B cell (primary cell): ENCODE data around the gene SLC44A1. TPM values are rescaled to one million over a fixed set of nuclear protein-coding genes. Genes with fewer than 3 reads are reported as not detected.

Experiments used
- ATAC-seq: fragments of 200-7000 bp; cut with Tn5 transposase; one replicate; pipeline ENCODE4 v1.10.0; 2021; ENCODE audit warnings: low read depth, mild to moderate bottlenecking, moderate number of reproducible peaks, moderate library complexity
- CTCF ChIA-PET: fragments of 350-600 bp; sonication (Branson Sonifier 250); formaldehyde crosslinking; loops from one replicate; lab custom pipeline; 2021; ENCODE audit warnings: antibody characterized with exemption, inconsistent platforms; lab: Charles Lee
- POLR2A ChIA-PET: fragments of 350-600 bp; sonication (Branson Sonifier 250); formaldehyde crosslinking; loops from one replicate; lab custom pipeline; 2021; ENCODE audit warnings: antibody characterized with exemption; lab: Charles Lee
- DNase-seq: peaks from one replicate; pipeline ENCODE4 v3.0.0; 2013
- H2AFZ ChIP-seq: 2 replicates; pipeline ENCODE4 v1.6.1; 2012; ENCODE audit warnings: mild to moderate bottlenecking, low read depth, low read length; ENCODE audit not compliant: insufficient read depth, poor library complexity, severe bottlenecking
- H3K27ac ChIP-seq, 2 donors: 1 replicate in 1 of 2; 2 replicates in 1 of 2; pipeline ENCODE4 v1.5.1; 2012 to 2013; ENCODE audit warnings: low read length in 2 of 2, mild to moderate bottlenecking in 2 of 2, moderate library complexity in 1 of 2
- H3K27me3 ChIP-seq, 4 experiments: fragments of 200-600 bp in 1 of 4; sonication (generic) in 1 of 4; replicated peaks in 1 of 4; 1 replicate in 2 of 4; 2 replicates in 2 of 4; pipeline versions ENCODE4 v1.6.1 to v1.7.0; 2013 to 2016; ENCODE audit warnings: low read length in 3 of 4, mild to moderate bottlenecking in 2 of 4, mixed read lengths in 1 of 4, moderate library complexity in 1 of 4; ENCODE audit not compliant: insufficient read depth in 4 of 4, control insufficient read depth in 3 of 4; ENCODE audit errors: control extremely low read depth in 1 of 4
- H3K36me3 ChIP-seq, 2 experiments: replicated peaks in 1 of 2; 1 replicate in 1 of 2; 2 replicates in 1 of 2; pipeline versions ENCODE4 v1.6.1 to v1.7.1; 2013; ENCODE audit warnings: low read length in 1 of 2; ENCODE audit not compliant: insufficient read depth in 2 of 2, control insufficient read depth in 1 of 2; ENCODE audit errors: control extremely low read depth in 1 of 2, extremely low read depth in 1 of 2
- H3K4me1 ChIP-seq, 2 donors: fragments of 200-600 bp in 1 of 2; sonication (generic) in 1 of 2; 1 replicate in 1 of 2; 2 replicates in 1 of 2; pipeline versions ENCODE4 v1.5.1 to v1.6.1; 2013 to 2017; ENCODE audit warnings: low read length in 2 of 2; ENCODE audit not compliant: control insufficient read depth in 2 of 2, insufficient read depth in 2 of 2
- H3K4me2 ChIP-seq: replicated peaks from 2 replicates; pipeline ENCODE3; 2012; ENCODE audit warnings: mild to moderate bottlenecking, low read depth, low read length; ENCODE audit not compliant: poor library complexity, severe bottlenecking
- H3K4me3 ChIP-seq, 5 experiments: fragments of 200-600 bp in 1 of 5; sonication (generic) in 1 of 5; 1 replicate in 3 of 5; 2 replicates in 2 of 5; pipeline versions ENCODE4 v1.5.1 to v1.7.0; 2011 to 2016; ENCODE audit warnings: low read length in 4 of 5, mild to moderate bottlenecking in 4 of 5, low read depth in 2 of 5, control low read depth in 1 of 5, moderate library complexity in 1 of 5; ENCODE audit not compliant: insufficient read depth in 1 of 5; ENCODE audit errors: control extremely low read depth in 1 of 5, extremely low read depth in 1 of 5
- H3K79me2 ChIP-seq: fragments of 200-600 bp; sonication (generic); one replicate; pipeline ENCODE4 v1.6.0; 2016; ENCODE audit warnings: low read length; ENCODE audit not compliant: control insufficient read depth, insufficient read depth
- H3K9ac ChIP-seq: fragments of 200-600 bp; sonication (generic); 2 replicates; pipeline ENCODE4 v1.6.1; 2017; ENCODE audit warnings: mild to moderate bottlenecking, low read length, moderate library complexity
- H3K9me3 ChIP-seq, 3 donors: one replicate each; pipeline versions ENCODE4 v1.6.1 to v1.7.1; 2013; ENCODE audit warnings: low read length in 2 of 3; ENCODE audit not compliant: control insufficient read depth in 2 of 3, insufficient read depth in 1 of 3; ENCODE audit errors: control extremely low read depth in 1 of 3
- H4K20me1 ChIP-seq: 2 replicates; pipeline ENCODE4 v1.6.0; 2012; ENCODE audit warnings: mild to moderate bottlenecking, low read length; ENCODE audit not compliant: insufficient read depth, control insufficient read depth, poor library complexity, severe bottlenecking
- H3K27ac Mint-ChIP-seq: one replicate; pipeline ENCODE4 v1.8.0; 2021; ENCODE audit warnings: mixed read lengths
- H3K27me3 Mint-ChIP-seq: one replicate; pipeline ENCODE4 v1.8.0; 2021; ENCODE audit warnings: mixed read lengths
- H3K4me1 Mint-ChIP-seq: one replicate; pipeline ENCODE4 v1.8.0; 2021; ENCODE audit warnings: mixed read lengths
- H3K4me3 Mint-ChIP-seq: one replicate; pipeline ENCODE4 v1.8.0; 2021; ENCODE audit warnings: mixed read lengths
- H3K9me3 Mint-ChIP-seq: one replicate; pipeline ENCODE4 v1.8.0; 2022; ENCODE audit warnings: mixed read lengths; ENCODE audit not compliant: insufficient read depth
- CTCF ChIP-seq: fragments of 200-600 bp; IDR thresholded peaks from one replicate; pipeline ENCODE4 v1.8.0; 2022; ENCODE audit warnings: antibody characterized with exemption, mild to moderate bottlenecking
- EZH2 ChIP-seq: IDR thresholded peaks from 2 replicates; pipeline ENCODE4 v1.6.1; 2012; ENCODE audit warnings: borderline replicate concordance, low read depth, mild to moderate bottlenecking, moderate library complexity, low read length; ENCODE audit not compliant: insufficient read depth, poor library complexity, severe bottlenecking
- WGBS: methylation state at CpG from one replicate; pipeline ENCODE4 v1.1.5; 2013; ENCODE audit warnings: missing lambda C conversion rate; ENCODE audit not compliant: insufficient coverage; 5-methylcytosine and 5-hydroxymethylcytosine counted together
- intact Hi-C: fragments of 100-400 bp; cut with micrococcal nuclease; formaldehyde crosslinking; loops from one replicate; pipeline ENCODE4 v1.10.0; 2022
- polyA plus RNA-seq: library from polyadenylated mRNA; depleted of rRNA; stranded (reverse); fragments of >200 nt; gene quantifications from 2 replicates; pipeline ENCODE4 v1.2.3, GENCODE V29; 2012
- total RNA-seq, 2 donors: library from RNA; stranded (reverse); fragments of 120-200 nt in 1 of 2; gene quantifications; 1 replicate in 1 of 2; 2 replicates in 1 of 2; pipeline versions ENCODE4 v1.2.3 to v1.2.4, GENCODE V29; 2013 to 2022

SLC44A1 gene
- total and polyA plus RNA-seq, 2 donors (not counting 1 experiment from before 2014, with no cell fraction given) = 2.2 to 17.7 TPM

- Histone ChIP-seq H3K4me1 (no peaks in the 10 kb centered on the region), H3K79me2 (no peaks in the 10 kb centered on the region), H4K20me1 (no peaks in the 10 kb centered on the region), H3K4me2 (no peak overlapping the region), H3K9me3 (no peaks in the 10 kb centered on the region), H3K4me3 (no peak overlapping the region), H3K27ac (no peak overlapping the region), H3K27me3 (peaks cover 0 to 2% (median 0%) of the 10 kb centered on the region in 4 experiments), H3K9ac (no peak overlapping the region), H2AFZ (no peak overlapping the region), H3K36me3 (no peaks in the 10 kb centered on the region)
- 86% methylated on average over 1 of the region's 2 CpGs for WGBS
- Mint-ChIP-seq H3K27ac (no peak overlapping the region), H3K4me3 (no peak overlapping the region), H3K27me3 (peaks cover 10% of the 10 kb centered on the region), H3K9me3 (peaks cover 3% of the 10 kb centered on the region), H3K4me1 (no peaks in the 10 kb centered on the region)
- no peak for ATAC-seq
- TF ChIP-seq CTCF (no peak), EZH2 (no peak)
- DNase-seq = no peak
- POLR2A ChIA-PET = no interaction called here
- CTCF ChIA-PET = interaction anchor here (1.3 kb wide), 1 partner anchor 11 kb away, joined by 3 read pairs; no protein-coding TSS in a partner anchor
- intact Hi-C loops = no loop called here
Observed at GRCh38 chr9:105198023-105198422, 46.4 kb upstream of the SLC44A1 start.

GRCh38 chr9:105198865-105199264, 45.6 kb upstream of the SLC44A1 start:
- Mint-ChIP-seq H3K9me3 (peaks cover 3% of the 10 kb centered on the region), H3K27me3 (peaks cover 10% of the 10 kb centered on the region), H3K4me3 (no peak overlapping the region), H3K27ac (no peak overlapping the region), H3K4me1 (no peaks in the 10 kb centered on the region)
- TF ChIP-seq EZH2 = no peak
- TF ChIP-seq CTCF = no peak
- CTCF ChIA-PET = interaction anchor here (1.3 kb wide), 1 partner anchor 10 kb away, joined by 3 read pairs; no protein-coding TSS in a partner anchor
- no peak for ATAC-seq
- Histone ChIP-seq H3K27ac (no peak overlapping the region), H3K79me2 (no peaks in the 10 kb centered on the region), H3K36me3 (no peaks in the 10 kb centered on the region), H4K20me1 (no peaks in the 10 kb centered on the region), H2AFZ (no peak overlapping the region), H3K9ac (no peak overlapping the region), H3K4me2 (no peak overlapping the region), H3K9me3 (no peaks in the 10 kb centered on the region), H3K4me1 (no peaks in the 10 kb centered on the region), H3K27me3 (no peaks in the 10 kb centered on the region), H3K4me3 (no peak overlapping the region)
- POLR2A ChIA-PET = no interaction called here
- intact Hi-C loops = no loop called here
- no CpG with 5 or more reads among the region's 1 CpG for WGBS
- DNase-seq = no peak
